K562 (cell line): Measurements from ENCODE around the gene ERBB4. TPM values are rescaled to one million over a fixed set of nuclear protein-coding genes. Genes with fewer than 3 reads are reported as not detected.

Source experiments
- ATAC-seq: fragments of 200-7000 bp; cut with Tn5 transposase; 3 replicates; pipeline ENCODE4 v1.9.1; 2020; ENCODE audit warnings: moderate library complexity
- BruUV-seq: library from RNA; stranded (reverse); fragments of 400-500 nt; replicated peaks from 2 replicates; lab custom pipeline; 2021; lab: Mats Ljungman, UMichigan
- CTCF ChIA-PET: fragments of 300-600 bp; formaldehyde crosslinking; extraction: SDS; loops from one replicate; lab custom pipeline; 2021; ENCODE audit warnings: low intra/inter-chr PET ratio; lab: Yijun Ruan, JAX
- POLR2A ChIA-PET: fragments of 300-600, 350-650 bp; sonication (Branson Sonifier 250); formaldehyde crosslinking; extraction: SDS; loops from one replicate; lab custom pipeline; 2021; ENCODE audit warnings: antibody characterized with exemption, inconsistent platforms; lab: Yijun Ruan, JAX
- DNase-seq, 4 experiments: peaks; one replicate each; pipeline versions ENCODE4 v3.0.0 to v3.0.0-alpha.2; 2011 to 2018; ENCODE audit warnings: low spot score in 3 of 4, mixed read lengths in 3 of 4; ENCODE audit errors: extremely low read depth in 1 of 4
- FAIRE-seq: peaks from 2 replicates; lab custom pipeline; 2011; peaks lifted over from hg19 to GRCh38; lab: Jason Lieb, UNC
- H2AFZ ChIP-seq: 2 replicates; pipeline ENCODE4 v1.6.0; 2011; ENCODE audit warnings: low read depth, low read length, control low read depth, inconsistent platforms
- H3K27ac ChIP-seq: fragments of 200-600 bp; 3 replicates; pipeline ENCODE4 v1.8.0; 2011; ENCODE audit warnings: low read depth, mild to moderate bottlenecking, control low read depth, inconsistent platforms, low read length, moderate library complexity, mixed read lengths; ENCODE audit errors: extremely low read depth
- H3K27me3 ChIP-seq, 2 experiments: fragments of 300-600 bp in 1 of 2; 2 replicates in 1 of 2; 3 replicates in 1 of 2; pipeline versions ENCODE4 v1.6.0 to v1.8.0; 2011; ENCODE audit warnings: inconsistent platforms in 2 of 2, low read length in 2 of 2, mild to moderate bottlenecking in 1 of 2, mixed read lengths in 1 of 2, moderate library complexity in 1 of 2; ENCODE audit not compliant: control insufficient read depth in 2 of 2, insufficient read depth in 2 of 2
- H3K36me3 ChIP-seq: fragments of 300-600 bp; 3 replicates; pipeline ENCODE4 v1.8.0; 2011; ENCODE audit warnings: mild to moderate bottlenecking, low read length, inconsistent platforms; ENCODE audit not compliant: control insufficient read depth, insufficient read depth
- H3K4me1 ChIP-seq, 2 experiments: fragments of 200-600 bp in 1 of 2; replicated peaks in 1 of 2; 2 replicates in 1 of 2; 3 replicates in 1 of 2; pipeline versions ENCODE4 v1.5.1 to v1.8.0; 2011; ENCODE audit warnings: inconsistent platforms in 2 of 2, low read length in 2 of 2, mild to moderate bottlenecking in 1 of 2, mixed read lengths in 1 of 2, moderate library complexity in 1 of 2; ENCODE audit not compliant: control insufficient read depth in 2 of 2, insufficient read depth in 2 of 2
- H3K4me2 ChIP-seq: 2 replicates; pipeline ENCODE4 v1.6.1; 2011; ENCODE audit warnings: low read length, control low read depth, inconsistent platforms, mixed read lengths; ENCODE audit not compliant: insufficient read depth
- H3K4me3 ChIP-seq: fragments of 200-600 bp; sonication (generic), shearing (Covaris generic); 2 replicates; pipeline ENCODE4 v1.5.1; 2016; ENCODE audit warnings: control low read depth, inconsistent platforms
- H3K79me2 ChIP-seq: fragments of 200-600 bp; 3 replicates; pipeline ENCODE4 v1.8.0; 2011; ENCODE audit warnings: low read length, inconsistent platforms; ENCODE audit not compliant: control insufficient read depth, insufficient read depth
- H3K9ac ChIP-seq, 2 experiments: 2 replicates each; pipeline versions ENCODE4 v1.6.0 to v1.6.1; 2011; ENCODE audit warnings: low read depth in 2 of 2, low read length in 2 of 2, control low read depth in 1 of 2, inconsistent platforms in 1 of 2, mild to moderate bottlenecking in 1 of 2, mixed read lengths in 1 of 2; ENCODE audit not compliant: insufficient read depth in 1 of 2
- H3K9me1 ChIP-seq: one replicate; pipeline ENCODE4 v1.6.0; 2011; ENCODE audit warnings: inconsistent platforms, mild to moderate bottlenecking, low read length, moderate library complexity; ENCODE audit not compliant: control insufficient read depth, insufficient read depth
- H3K9me3 ChIP-seq: replicated peaks from 2 replicates; pipeline ENCODE4 v1.5.1; 2011; ENCODE audit warnings: low read depth, low read length, inconsistent platforms; ENCODE audit not compliant: control insufficient read depth, insufficient read depth
- H4K20me1 ChIP-seq: replicated peaks from 2 replicates; pipeline ENCODE4 v1.6.1; 2011; ENCODE audit warnings: low read length, inconsistent platforms, mixed read lengths; ENCODE audit not compliant: control insufficient read depth, insufficient read depth
- EZH2 ChIP-seq: IDR thresholded peaks from 2 replicates; pipeline ENCODE4 v1.6.1; 2012; ENCODE audit warnings: low read depth, mild to moderate bottlenecking, inconsistent platforms, low read length, borderline replicate concordance
- HEY1 ChIP-seq: fragments of 250-450 bp; sonication (Bioruptor Pico); IDR thresholded peaks from 2 replicates; pipeline ENCODE4 v1.5.0; 2020; ENCODE audit warnings: mild to moderate bottlenecking, moderate library complexity, borderline replicate concordance
- MYNN ChIP-seq, 2 experiments: sonication (generic); formaldehyde crosslinking in 1 of 2; IDR thresholded peaks; 2 replicates each; pipeline versions ENCODE4 v1.5.0 to v1.6.1; 2016 to 2020; ENCODE audit warnings: antibody characterized with exemption in 1 of 2, missing genetic modification reagents in 1 of 2
- NFE2 ChIP-seq: IDR thresholded peaks from 2 replicates; pipeline ENCODE4 v1.6.1; 2014; ENCODE audit warnings: antibody characterized with exemption, low read depth
- RFX7 ChIP-seq: fragments of 250-450 bp; sonication (Bioruptor Pico); IDR thresholded peaks from 2 replicates; pipeline ENCODE4 v1.5.1; 2021; ENCODE audit warnings: mild to moderate bottlenecking
- SMAD1 ChIP-seq: fragments of 150-350 bp; IDR thresholded peaks from 2 replicates; pipeline ENCODE4 v1.6.1; 2014; ENCODE audit warnings: low read length, low read depth; ENCODE audit not compliant: partially characterized antibody
- U2AF1 ChIP-seq: fragments of 200-400 bp; formaldehyde crosslinking; optimal IDR thresholded peaks from 2 replicates; pipeline ENCODE3; 2017; ENCODE audit warnings: mild to moderate bottlenecking, low read depth, low read length, moderate library complexity
- ZKSCAN1 ChIP-seq: fragments of 150-350 bp; IDR thresholded peaks from 2 replicates; pipeline ENCODE4 v1.6.1; 2016; ENCODE audit warnings: low read depth, low read length
- WGBS: fragments of 100-300 bp; shearing (Covaris generic); methylation state at CpG from one replicate; pipeline ENCODE4 v1.1.6; 2016; ENCODE audit warnings: low coverage, mixed read lengths; ENCODE audit not compliant: insufficient coverage; ENCODE audit errors: missing lambda C conversion rate; 5-methylcytosine and 5-hydroxymethylcytosine counted together
- in situ Hi-C: fragments of 300-500 bp; cut with MboI; formaldehyde crosslinking; loops from 4 replicates; pipeline ENCODE4 v1.15.0; 2018; ENCODE audit warnings: inconsistent platforms, mixed read lengths
- intact Hi-C: fragments of 100-400 bp; cut with micrococcal nuclease; formaldehyde crosslinking; loops from 2 replicates; pipeline ENCODE4 v1.14.2; 2022
- polyA plus RNA-seq, 8 experiments: library from polyadenylated mRNA; depleted of rRNA in 4 of 8; stranded (reverse) in 5 of 8; unstranded in 3 of 8; fragments of >200 nt; fragmentation: Nextera tagmentation in 2 of 8; fragmentation: Illumina TruSeq in 1 of 8; extraction: Ambion mirVana in 2 of 8; extraction: Trizol in 1 of 8; gene quantifications; 2 replicates each; pipeline versions ENCODE4 v1.2.1 to v1.2.3, GENCODE V29; 2011 to 2014; ENCODE audit warnings: inconsistent platforms in 1 of 8, missing spikeins in 1 of 8
- total RNA-seq, 7 experiments: library from RNA; depleted of rRNA in 6 of 7; stranded (reverse); fragments of >200 nt in 6 of 7; fragmentation: Illumina TruSeq in 2 of 7; extraction: Trizol in 2 of 7; gene quantifications; 2 replicates each; pipeline versions ENCODE4 v1.2.1 to v1.2.3, GENCODE V29; 2011 to 2021; ENCODE audit warnings: low replicate concordance in 1 of 7

Gene ERBB4
- total and polyA plus RNA-seq, 9 of the 15 experiments (the other 6 are each of a cell fraction or from before 2014, with no cell fraction given) = not detected

GRCh38 chr2:212535996-212536816 lies 2.4 kb downstream of the ERBB4 start:
- TF ChIP-seq ZKSCAN1 (no peak), U2AF1 (no peak), NFE2 (no peak), HEY1 (CRISPR knock-in tag) (no peak), EZH2 (no peak), RFX7 (CRISPR knock-in tag) (no peak), SMAD1 (no peak), MYNN (IDR thresholded peaks at IDR 0.05) (no peak), MYNN (CRISPR knock-in tag; IDR thresholded peaks at IDR 0.05) (no peak)
- ATAC-seq (no peak), FAIRE-seq (no peak), DNase-seq (no peak)
- H3K9ac ChIP-seq = no peak overlapping the region
- ChIA-PET POLR2A (no interaction called here), CTCF (no interaction called here)
- no peak overlapping the region for H2AFZ ChIP-seq
- H3K4me2 ChIP-seq = no peak overlapping the region
- in situ Hi-C loops = no loop called here
- no peak overlapping the region for H3K4me3 ChIP-seq
- BruUV-seq = no TSS peak
- H3K27me3 ChIP-seq = no peaks in the 10 kb centered on the region
- WGBS = 4% methylated on average over 32 of the region's 34 CpGs
- H3K36me3 ChIP-seq = no peaks in the 10 kb centered on the region
- intact Hi-C loops = no loop called here
- no peaks in the 10 kb centered on the region for H3K9me3 ChIP-seq
- H4K20me1 ChIP-seq = no peaks in the 10 kb centered on the region
- H3K9me1 ChIP-seq = no peaks in the 10 kb centered on the region
- H3K79me2 ChIP-seq = no peaks in the 10 kb centered on the region
- no peaks in the 10 kb centered on the region; a peak in 1 of 5 replicates for H3K4me1 ChIP-seq
- H3K27ac ChIP-seq = no peak overlapping the region
